Measurements from ENCODE around the gene CCDC85B. TPM values are rescaled to one million over a fixed set of nuclear protein-coding genes. Genes with fewer than 3 reads are reported as not detected.

Gene CCDC85B
- total RNA-seq, 1 donor from 2014 or later = 70.8 TPM

DNA sequence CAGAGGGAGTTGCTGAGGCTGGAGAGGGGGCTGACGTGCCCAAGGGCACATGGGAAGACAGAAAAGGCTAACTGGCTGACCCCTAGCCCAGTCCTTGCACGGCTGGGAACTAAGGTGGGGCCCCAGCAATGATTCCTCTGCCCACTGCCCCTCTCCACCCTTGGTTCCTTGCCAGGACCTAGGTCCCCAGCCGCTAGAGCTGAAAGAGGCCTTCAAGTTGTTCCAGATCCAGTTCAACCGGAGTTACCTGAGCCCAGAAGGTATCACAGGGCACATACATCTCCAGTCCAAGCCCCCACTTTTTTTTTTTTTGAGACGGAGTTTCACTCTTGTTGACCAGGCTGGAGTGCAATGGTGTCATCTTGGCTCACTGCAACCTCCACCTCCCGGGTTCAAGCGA, 10.4 kb upstream of the CCDC85B start:
- peaks cover 36% of the 10 kb centered on the region for H3K4me1 Mint-ChIP-seq (ENCODE audit: low read depth)

GRCh38 chr11:65880844-65881421, 9.5 kb upstream of the CCDC85B start:
- no peaks in the 10 kb centered on the region for H3K27me3 Mint-ChIP-seq (ENCODE audit: insufficient read depth)
- no peak for DNase-seq (ENCODE audit: low spot score)
- H3K36me3 Mint-ChIP-seq (ENCODE audit: low read depth) = peaks cover 20% of the 10 kb centered on the region
- intact Hi-C loops (cut with micrococcal nuclease) = no loop called here
- H3K4me1 Mint-ChIP-seq (ENCODE audit: low read depth) = peaks cover 43% of the 10 kb centered on the region
- peak overlapping the region; percentile 86 for H3K27ac Mint-ChIP-seq
- H3K9me3 Mint-ChIP-seq = no peaks in the 10 kb centered on the region
- no peak overlapping the region for H3K4me3 Mint-ChIP-seq

More for the DNA sequence above, 10.4 kb upstream of the CCDC85B start:
- Mint-ChIP-seq H3K36me3 (ENCODE audit: low read depth) (peaks cover 14% of the 10 kb centered on the region), H3K27ac (no peak overlapping the region), H3K4me3 (no peak overlapping the region), H3K27me3 (ENCODE audit: insufficient read depth) (no peaks in the 10 kb centered on the region), H3K9me3 (no peaks in the 10 kb centered on the region)
- no peak for DNase-seq (ENCODE audit: low spot score)
- intact Hi-C loops (cut with micrococcal nuclease) = no loop called here

- H3K4me3 Mint-ChIP-seq = no peak overlapping the region
- H3K36me3 Mint-ChIP-seq (ENCODE audit: low read depth) = peaks cover 27% of the 10 kb centered on the region
- no peaks in the 10 kb centered on the region for H3K27me3 Mint-ChIP-seq (ENCODE audit: insufficient read depth)
- no peak overlapping the region for H3K27ac Mint-ChIP-seq
- DNase-seq (ENCODE audit: low spot score) = no peak
- peaks cover 50% of the 10 kb centered on the region for H3K4me1 Mint-ChIP-seq (ENCODE audit: low read depth)
- intact Hi-C loops (cut with micrococcal nuclease) = no loop called here
- no peaks in the 10 kb centered on the region for H3K9me3 Mint-ChIP-seq
Observed at GRCh38 chr11:65882120-65883057, 8.1 kb upstream of the CCDC85B start.

DNA sequence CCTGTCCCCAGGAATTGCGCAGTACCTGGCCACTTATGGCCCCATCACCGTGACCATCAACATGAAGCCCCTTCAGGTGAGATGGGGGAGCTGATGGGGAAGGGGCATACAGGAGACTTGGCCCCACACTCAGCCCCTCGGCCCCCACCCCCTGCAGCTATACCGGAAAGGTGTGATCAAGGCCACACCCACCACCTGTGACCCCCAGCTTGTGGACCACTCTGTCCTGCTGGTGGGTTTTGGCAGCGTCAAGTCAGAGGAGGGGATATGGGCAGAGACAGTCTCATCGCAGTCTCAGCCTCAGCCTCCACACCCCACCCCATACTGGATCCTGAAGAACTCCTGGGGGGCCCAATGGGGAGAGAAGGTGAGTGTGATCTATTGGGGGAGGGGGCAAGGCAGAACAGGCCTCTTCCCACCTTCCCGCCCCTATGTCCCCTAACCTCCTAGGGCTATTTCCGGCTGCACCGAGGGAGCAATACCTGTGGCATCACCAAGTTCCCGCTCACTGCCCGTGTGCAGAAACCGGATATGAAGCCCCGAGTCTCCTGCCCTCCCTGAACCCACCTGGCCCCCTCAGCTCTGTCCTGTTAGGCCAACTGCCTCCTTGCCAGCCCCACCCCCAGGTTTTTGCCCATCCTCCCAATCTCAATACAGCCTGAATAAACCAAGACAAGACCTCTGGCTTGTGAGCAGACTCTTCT, 7.3 kb upstream of the CCDC85B start:
- Mint-ChIP-seq H3K27ac (no peak overlapping the region), H3K27me3 (ENCODE audit: insufficient read depth) (no peaks in the 10 kb centered on the region), H3K9me3 (no peaks in the 10 kb centered on the region), H3K36me3 (ENCODE audit: low read depth) (peaks cover 28% of the 10 kb centered on the region), H3K4me1 (ENCODE audit: low read depth) (peaks cover 50% of the 10 kb centered on the region), H3K4me3 (no peak overlapping the region)
- intact Hi-C loops (cut with micrococcal nuclease) = no loop called here
- no peak for DNase-seq (ENCODE audit: low spot score)

GRCh38 chr11:65883786-65884715, 6.4 kb upstream of the CCDC85B start:
- H3K9me3 Mint-ChIP-seq = no peaks in the 10 kb centered on the region
- H3K4me1 Mint-ChIP-seq (ENCODE audit: low read depth) = peaks cover 54% of the 10 kb centered on the region
- intact Hi-C loops (cut with micrococcal nuclease) = loop anchor here (1.0 to 2.0 kb wide), 4 partner anchors 17 to 178 kb away; partner anchors contain the start of genes FOSL1 and MUS81
- no peaks in the 10 kb centered on the region for H3K27me3 Mint-ChIP-seq (ENCODE audit: insufficient read depth)
- H3K27ac Mint-ChIP-seq = peak overlapping the region; percentile 40
- peak overlapping the region; percentile 28 for H3K4me3 Mint-ChIP-seq
- DNase-seq (ENCODE audit: low spot score) = no peak
- H3K36me3 Mint-ChIP-seq (ENCODE audit: low read depth) = peaks cover 29% of the 10 kb centered on the region

GRCh38 chr11:65884716-65885092, 5.8 kb upstream of the CCDC85B start:
- Mint-ChIP-seq H3K4me3 (peak overlapping the region; percentile 28), H3K4me1 (ENCODE audit: low read depth) (peaks cover 54% of the 10 kb centered on the region)
- intact Hi-C loops (cut with micrococcal nuclease) = loop anchor here (1.0 to 2.0 kb wide), 4 partner anchors 16 to 178 kb away; partner anchors contain the start of genes FOSL1 and MUS81

GRCh38 chr11:65885231-65885630, 5.2 kb upstream of the CCDC85B start:
- intact Hi-C loops (cut with micrococcal nuclease) = loop anchor here (2.0 kb wide), 1 partner anchor 16 kb away; the partner anchor contains the start of gene FOSL1
- Mint-ChIP-seq H3K4me1 (ENCODE audit: low read depth) (peaks cover 56% of the 10 kb centered on the region), H3K4me3 (peak overlapping the region; percentile 33), H3K27me3 (ENCODE audit: insufficient read depth) (no peaks in the 10 kb centered on the region), H3K36me3 (ENCODE audit: low read depth) (peaks cover 29% of the 10 kb centered on the region), H3K27ac (no peak overlapping the region), H3K9me3 (no peaks in the 10 kb centered on the region)
- no peak for DNase-seq (ENCODE audit: low spot score)

More at GRCh38 chr11:65884716-65885092, 5.8 kb upstream of the CCDC85B start:
- Mint-ChIP-seq H3K36me3 (ENCODE audit: low read depth) (peaks cover 29% of the 10 kb centered on the region), H3K9me3 (no peaks in the 10 kb centered on the region), H3K27ac (peak overlapping the region; percentile 40), H3K27me3 (ENCODE audit: insufficient read depth) (no peaks in the 10 kb centered on the region)
- DNase-seq (ENCODE audit: low spot score) = peak; percentile 77

DNA sequence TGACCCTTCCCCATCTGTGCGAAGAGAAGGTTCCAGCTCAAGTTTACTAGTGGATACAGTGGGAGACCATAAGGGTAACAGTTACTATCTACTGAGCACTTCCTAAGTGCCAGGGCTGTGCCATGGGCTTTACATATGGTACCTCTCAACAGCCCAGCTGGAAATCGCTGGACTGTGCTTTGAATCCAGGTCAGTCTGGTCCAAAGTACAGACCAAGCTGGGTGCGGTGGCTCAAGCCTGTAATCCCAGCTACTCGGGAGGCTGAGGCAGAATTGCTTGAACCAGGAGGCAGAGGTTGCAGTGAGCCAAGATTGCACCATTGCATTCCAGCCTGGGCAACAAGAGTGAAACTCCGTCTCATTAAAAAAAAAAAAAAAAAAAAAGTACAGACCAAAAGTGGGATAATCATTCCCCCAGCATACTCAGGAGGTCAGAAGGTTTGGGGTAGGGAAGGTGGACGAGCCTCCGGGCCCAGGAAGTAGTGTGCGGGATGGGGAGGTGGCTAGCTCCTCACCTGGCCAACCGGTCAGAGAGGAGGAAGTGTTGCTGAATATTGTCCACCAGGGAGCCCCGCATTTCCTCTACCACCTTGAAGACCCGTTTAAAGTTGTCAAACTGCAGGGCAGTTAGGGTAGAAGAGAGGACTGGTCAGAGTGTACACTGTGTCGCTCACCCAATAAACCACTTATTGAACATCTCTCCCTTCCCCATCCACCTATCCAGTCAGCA, 4.5 kb upstream of the CCDC85B start:
- intact Hi-C loops (cut with micrococcal nuclease) = loop anchor here (2.0 kb wide), 1 partner anchor 15 kb away; the partner anchor contains the start of gene FOSL1
- H3K27me3 Mint-ChIP-seq (ENCODE audit: insufficient read depth) = no peaks in the 10 kb centered on the region
- H3K9me3 Mint-ChIP-seq = no peaks in the 10 kb centered on the region
- H3K4me1 Mint-ChIP-seq (ENCODE audit: low read depth) = peaks cover 50% of the 10 kb centered on the region
- no peak overlapping the region for H3K27ac Mint-ChIP-seq
- peak overlapping the region; percentile 99 for H3K4me3 Mint-ChIP-seq
- no peak for DNase-seq (ENCODE audit: low spot score)
- peaks cover 29% of the 10 kb centered on the region for H3K36me3 Mint-ChIP-seq (ENCODE audit: low read depth)

DNA sequence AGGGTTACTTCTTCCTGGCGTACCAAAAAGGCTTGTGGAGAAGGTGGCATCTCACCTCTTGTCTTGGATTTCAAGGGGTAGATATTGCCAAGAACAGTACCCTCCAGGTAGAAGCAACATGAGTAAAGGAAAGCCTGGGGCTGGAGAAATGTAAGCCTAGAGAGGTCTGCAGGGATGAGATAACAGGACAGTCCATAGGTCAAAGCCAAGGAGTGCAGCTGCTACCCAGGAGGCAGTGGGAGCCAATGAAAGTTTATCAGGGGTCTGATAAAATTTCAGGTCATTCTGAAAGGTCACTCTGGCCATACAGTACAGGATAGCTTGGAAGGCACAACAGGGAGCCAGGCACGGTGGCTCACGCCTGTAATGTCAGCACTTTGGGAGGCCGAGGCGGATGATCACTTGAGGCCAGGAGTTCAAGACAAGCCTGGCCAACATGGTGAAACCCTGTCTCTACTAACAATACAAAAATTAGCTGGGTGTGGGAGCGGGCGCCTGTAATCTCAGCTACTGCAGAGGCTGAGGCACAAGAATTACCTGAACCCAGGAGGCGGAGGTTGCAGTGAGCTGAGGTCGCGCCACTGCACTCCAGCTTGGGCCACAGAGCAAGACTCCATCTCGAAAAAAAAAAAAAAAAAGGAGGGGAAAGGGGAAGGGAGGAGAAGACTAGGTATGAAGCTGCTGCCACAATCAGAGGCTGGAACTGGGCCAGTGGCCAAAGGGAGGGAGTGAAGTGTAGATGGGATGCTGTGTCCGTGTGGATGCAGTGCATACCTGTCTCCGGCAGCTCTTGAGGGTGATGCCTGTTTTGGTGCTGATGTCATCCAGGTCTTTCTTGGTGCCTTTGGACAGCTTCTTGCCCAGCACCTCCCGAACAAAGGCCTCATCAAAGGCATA, 3.4 kb upstream of the CCDC85B start:
- DNase-seq (ENCODE audit: low spot score) = no peak
- H3K27ac Mint-ChIP-seq = peak overlapping the region; percentile 96
- no peaks in the 10 kb centered on the region for H3K27me3 Mint-ChIP-seq (ENCODE audit: insufficient read depth)
- intact Hi-C loops (cut with micrococcal nuclease) = no loop called here
- H3K9me3 Mint-ChIP-seq = no peaks in the 10 kb centered on the region
- peaks cover 46% of the 10 kb centered on the region for H3K4me1 Mint-ChIP-seq (ENCODE audit: low read depth)
- H3K4me3 Mint-ChIP-seq = peak overlapping the region; percentile 99
- H3K36me3 Mint-ChIP-seq (ENCODE audit: low read depth) = peaks cover 32% of the 10 kb centered on the region

GRCh38 chr11:65887723-65888162, 2.7 kb upstream of the CCDC85B start:
- Mint-ChIP-seq H3K9me3 (no peaks in the 10 kb centered on the region), H3K27ac (peak overlapping the region; percentile 96), H3K4me3 (peak overlapping the region; percentile 99), H3K4me1 (ENCODE audit: low read depth) (peaks cover 53% of the 10 kb centered on the region), H3K27me3 (ENCODE audit: insufficient read depth) (no peaks in the 10 kb centered on the region), H3K36me3 (ENCODE audit: low read depth) (peaks cover 35% of the 10 kb centered on the region)
- intact Hi-C loops (cut with micrococcal nuclease) = loop anchor here (1.0 to 2.0 kb wide), 7 partner anchors 14 to 272 kb away; partner anchors contain the start of genes BANF1, EIF1AD, MUS81 and PCNX3
- DNase-seq (ENCODE audit: low spot score) = no peak

Data from activated T-helper 1 cell treated with anti-CD3 and anti-CD28 coated beads, Interleukin-12 subunit alpha, Interleukin-12 subunit beta, Interleukin-2, Interleukin-4 antibody, amounts not matched to agents 30 ng/mL and 10 ng/mL and 1 ng/mL, durations not matched to agents 14 hours and 24 hours and 36 hours (primary cell).